Esophagus muscularis mucosa (tissue), 4 donors: ENCODE measurements around the gene DOCK4.

Experiments used
- EP300 ChIP-seq: sonication (generic); formaldehyde crosslinking; IDR thresholded peaks from one replicate; pipeline ENCODE4 v1.6.1; 2017; ENCODE audit warnings: antibody characterized with exemption
- POLR2A ChIP-seq: fragments of 450-650 bp; IDR thresholded peaks from one replicate; pipeline ENCODE4 v1.6.1; 2017; ENCODE audit warnings: antibody characterized with exemption, moderate library complexity, mild to moderate bottlenecking, low read depth
- POLR2AphosphoS5 ChIP-seq, 2 donors: sonication (generic); formaldehyde crosslinking; IDR thresholded peaks; one replicate each; pipeline ENCODE4 v1.6.1; 2017; ENCODE audit warnings: antibody characterized with exemption in 2 of 2
- TF ChIP-seq, protein P1 (sequence below), 3 experiments: fragments of 200-600 bp in 2 of 3; fragments of 450-650 bp in 1 of 3; sonication (generic) in 2 of 3; IDR thresholded peaks; one replicate each; pipeline ENCODE4 v1.5.1; 2017 to 2019; ENCODE audit warnings: antibody characterized with exemption in 3 of 3, mild to moderate bottlenecking in 2 of 3, moderate library complexity in 1 of 3

DNA sequence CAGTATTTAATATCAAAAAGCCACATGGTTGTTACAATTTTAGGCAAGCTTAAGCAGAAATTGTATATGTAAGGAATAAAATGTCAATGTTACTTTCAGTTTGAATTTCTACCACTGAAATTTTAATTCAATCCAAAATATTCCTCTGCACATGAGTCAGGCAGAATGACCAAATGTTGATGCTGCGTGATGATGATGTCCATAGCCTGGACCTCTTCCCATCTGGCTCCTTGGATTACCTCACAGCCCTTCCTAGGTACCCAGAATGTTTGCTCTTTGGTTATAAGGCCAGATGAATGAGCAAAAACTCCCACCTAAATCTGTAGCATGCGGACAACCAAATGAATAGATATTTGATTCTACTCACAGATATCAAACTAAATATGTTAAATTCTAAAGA is 385.6 kb downstream of the DOCK4 start:
- TF ChIP-seq POLR2A (no peak), POLR2AphosphoS5 (IDR thresholded peaks at IDR 0.05) (no peak), EP300 (no peak)
- TF ChIP-seq, protein P1, sequence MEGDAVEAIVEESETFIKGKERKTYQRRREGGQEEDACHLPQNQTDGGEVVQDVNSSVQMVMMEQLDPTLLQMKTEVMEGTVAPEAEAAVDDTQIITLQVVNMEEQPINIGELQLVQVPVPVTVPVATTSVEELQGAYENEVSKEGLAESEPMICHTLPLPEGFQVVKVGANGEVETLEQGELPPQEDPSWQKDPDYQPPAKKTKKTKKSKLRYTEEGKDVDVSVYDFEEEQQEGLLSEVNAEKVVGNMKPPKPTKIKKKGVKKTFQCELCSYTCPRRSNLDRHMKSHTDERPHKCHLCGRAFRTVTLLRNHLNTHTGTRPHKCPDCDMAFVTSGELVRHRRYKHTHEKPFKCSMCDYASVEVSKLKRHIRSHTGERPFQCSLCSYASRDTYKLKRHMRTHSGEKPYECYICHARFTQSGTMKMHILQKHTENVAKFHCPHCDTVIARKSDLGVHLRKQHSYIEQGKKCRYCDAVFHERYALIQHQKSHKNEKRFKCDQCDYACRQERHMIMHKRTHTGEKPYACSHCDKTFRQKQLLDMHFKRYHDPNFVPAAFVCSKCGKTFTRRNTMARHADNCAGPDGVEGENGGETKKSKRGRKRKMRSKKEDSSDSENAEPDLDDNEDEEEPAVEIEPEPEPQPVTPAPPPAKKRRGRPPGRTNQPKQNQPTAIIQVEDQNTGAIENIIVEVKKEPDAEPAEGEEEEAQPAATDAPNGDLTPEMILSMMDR (IDR thresholded peaks at IDR 0.05), result no peak
